Small intestine (tissue), 16 donors: Measurements from ENCODE around the gene AJAP1. TPM values are rescaled to one million over a fixed set of nuclear protein-coding genes. Genes with fewer than 3 reads are reported as not detected.

ENCODE experiments used
- DNase-seq, 2 donors: peaks; one replicate each; pipeline versions ENCODE4 v3.0.0 to v3.0.0-alpha.2; 2013
- FAIRE-seq: peaks from 2 replicates; lab custom pipeline; 2012; peaks lifted over from hg19 to GRCh38; lab: Jason Lieb, UNC
- H3K27ac ChIP-seq, 3 donors: one replicate each; pipeline ENCODE4 v1.5.1; 2013; ENCODE audit warnings: low read length in 2 of 3, mild to moderate bottlenecking in 2 of 3, control low read depth in 1 of 3, inconsistent platforms in 1 of 3, low read depth in 1 of 3, moderate library complexity in 1 of 3
- H3K27me3 ChIP-seq, 3 donors: one replicate each; pipeline ENCODE4 v1.6.1; 2013; ENCODE audit warnings: low read length in 3 of 3, inconsistent platforms in 1 of 3; ENCODE audit not compliant: control insufficient read depth in 3 of 3, insufficient read depth in 3 of 3
- H3K36me3 ChIP-seq, 3 donors: one replicate each; pipeline ENCODE4 v1.6.1; 2013; ENCODE audit warnings: low read length in 3 of 3, inconsistent platforms in 1 of 3, low read depth in 1 of 3, mild to moderate bottlenecking in 1 of 3, moderate library complexity in 1 of 3; ENCODE audit not compliant: control insufficient read depth in 3 of 3, insufficient read depth in 2 of 3
- H3K4me1 ChIP-seq, 3 donors: one replicate each; pipeline ENCODE4 v1.6.1; 2013; ENCODE audit warnings: low read length in 2 of 3, inconsistent platforms in 1 of 3, low read depth in 1 of 3, mild to moderate bottlenecking in 1 of 3, moderate library complexity in 1 of 3; ENCODE audit not compliant: control insufficient read depth in 3 of 3, insufficient read depth in 2 of 3
- H3K4me3 ChIP-seq, 3 donors: one replicate each; pipeline ENCODE4 v1.5.1; 2013; ENCODE audit warnings: low read length in 3 of 3, control low read depth in 1 of 3, inconsistent platforms in 1 of 3, low read depth in 1 of 3, mild to moderate bottlenecking in 1 of 3, moderate library complexity in 1 of 3
- H3K9me3 ChIP-seq, 2 donors: one replicate each; pipeline ENCODE4 v1.6.1; 2013; ENCODE audit warnings: low read depth in 1 of 2, low read length in 1 of 2; ENCODE audit not compliant: control insufficient read depth in 2 of 2, insufficient read depth in 1 of 2
- WGBS, 3 donors: extraction: QIAGEN DNeasy Blood & Tissue Kit; methylation state at CpG; one replicate each; pipeline ENCODE4 v1.1.7; 2013; 5-methylcytosine and 5-hydroxymethylcytosine counted together
- long read RNA-seq, 10 donors: transcript quantifications; one replicate each; lab custom pipeline, GENCODE V29; 2026
- polyA plus RNA-seq, 4 donors: library from polyadenylated mRNA; stranded (reverse) in 3 of 4; unstranded in 1 of 4; fragments of 200-250 nt in 3 of 4; fragments of 120-200 nt in 1 of 4; gene quantifications; one replicate each; pipeline versions ENCODE4 v1.2.1 to v1.2.3, GENCODE V29; 2013
- donor health status: healthy with polysubstance abuse.
- donor health status: control.
- donor health status: control.
- donor health status: Bipolar disorder and iron deficiency.
- donor health status: healthy.

AJAP1 gene
- polyA plus RNA-seq = under 1 TPM in 3 of 4 donors, not detected in 1; 0.13 to 0.27 (median 0.27) TPM
- long read RNA-seq, donor 1 = 0 reads
- long read RNA-seq, donor 2 = 0 reads
- long read RNA-seq, donor 3 = 0 reads
- long read RNA-seq, donor 4 = 0 reads
- long read RNA-seq, donor 5 = 0 reads
- long read RNA-seq, donor 6 = 0 reads
- long read RNA-seq, donor 7 = 0 reads
- long read RNA-seq, donor 8 = 0 reads
- long read RNA-seq, donor 9 = 0 reads
- long read RNA-seq, donor 10 = 0 reads

GRCh38 chr1:4653796-4654725, at the start of gene AJAP1:
Gene AJAP1 (plus strand): TSS chr1:4654609. CDS start chr1:4655426, 817 bp downstream.
- Histone ChIP-seq H3K27ac (no peak within 1 kb of the TSS), H3K4me1 (no peaks in the 10 kb centered on the region), H3K9me3 (no peaks in the 10 kb centered on the region), H3K4me3 (no peak within 1 kb of the TSS), H3K27me3 (peaks cover 20 to 55% (median 37%) of the 10 kb centered on the region in 3 donors), H3K36me3 (no peaks in the 10 kb centered on the region)
- WGBS, 3 donors = 3 to 13% (median 10%) methylated on average over 68 to 112 of the region's 112 CpGs
- FAIRE-seq = no peak
- no peak for DNase-seq

- FAIRE-seq (no peak), DNase-seq (no peak)
- Histone ChIP-seq H3K4me3 (no peak overlapping the region), H3K9me3 (peaks cover 0 to 7% of the 10 kb centered on the region in 2 donors), H3K27me3 (peaks cover 0 to 6% (median 4%) of the 10 kb centered on the region in 3 donors), H3K36me3 (no peaks in the 10 kb centered on the region), H3K27ac (no peak overlapping the region), H3K4me1 (no peaks in the 10 kb centered on the region)
- 55 to 60% (median 59%) methylated on average over 6 of the region's 6 CpGs for WGBS, 3 donors
Measured at GRCh38 chr1:4605158-4605557, 49.3 kb upstream of the AJAP1 start.

GRCh38 chr1:4611563-4612341, 42.7 kb upstream of the AJAP1 start:
- 54 to 67% (median 58%) methylated on average over 24 of the region's 24 CpGs for WGBS, 3 donors

GRCh38 chr1:4612991-4613390, 41.4 kb upstream of the AJAP1 start:
- no peak for FAIRE-seq
- WGBS, 3 donors = 64 to 72% (median 68%) methylated on average over 7 of the region's 7 CpGs
- H3K27me3 ChIP-seq = no peaks in the 10 kb centered on the region

More at GRCh38 chr1:4611563-4612341, 42.7 kb upstream of the AJAP1 start:
- Histone ChIP-seq H3K27ac (no peak overlapping the region), H3K36me3 (no peaks in the 10 kb centered on the region), H3K9me3 (peaks cover 0 to 13% of the 10 kb centered on the region in 2 donors), H3K27me3 (peaks cover 0 to 2% (median 0%) of the 10 kb centered on the region in 3 donors), H3K4me3 (no peak overlapping the region), H3K4me1 (no peaks in the 10 kb centered on the region)
- DNase-seq (no peak), FAIRE-seq (no peak)

GRCh38 chr1:4613606-4614370, 40.6 kb upstream of the AJAP1 start:
- DNase-seq (no peak), FAIRE-seq (no peak)
- Histone ChIP-seq H3K27ac (no peak overlapping the region), H3K4me3 (no peak overlapping the region), H3K27me3 (no peaks in the 10 kb centered on the region), H3K36me3 (no peaks in the 10 kb centered on the region), H3K9me3 (peaks cover 0 to 11% of the 10 kb centered on the region in 2 donors), H3K4me1 (no peaks in the 10 kb centered on the region)
- WGBS, 3 donors = 78 to 86% (median 82%) methylated on average over 26 of the region's 26 CpGs

More at GRCh38 chr1:4612991-4613390, 41.4 kb upstream of the AJAP1 start:
- Histone ChIP-seq H3K4me3 (no peak overlapping the region), H3K36me3 (no peaks in the 10 kb centered on the region), H3K9me3 (peaks cover 0 to 13% of the 10 kb centered on the region in 2 donors), H3K27ac (no peak overlapping the region), H3K4me1 (no peaks in the 10 kb centered on the region)
- DNase-seq = no peak

GRCh38 chr1:4614371-4615137, 39.9 kb upstream of the AJAP1 start:
- no peak overlapping the region for H3K4me3 ChIP-seq
- H3K27ac ChIP-seq = no peak overlapping the region
- 62 to 70% (median 64%) methylated on average over 14 to 15 of the region's 15 CpGs for WGBS, 3 donors
- H3K36me3 ChIP-seq = no peaks in the 10 kb centered on the region
- DNase-seq = no peak
- H3K9me3 ChIP-seq = peaks cover 0 to 9% of the 10 kb centered on the region in 2 donors
- no peak for FAIRE-seq
- H3K4me1 ChIP-seq = no peaks in the 10 kb centered on the region
- no peaks in the 10 kb centered on the region for H3K27me3 ChIP-seq

- FAIRE-seq = no peak
- Histone ChIP-seq H3K27me3 (no peaks in the 10 kb centered on the region), H3K36me3 (no peaks in the 10 kb centered on the region), H3K9me3 (peaks cover 0 to 6% of the 10 kb centered on the region in 2 donors), H3K27ac (no peak overlapping the region), H3K4me1 (no peaks in the 10 kb centered on the region), H3K4me3 (no peak overlapping the region)
- WGBS, 3 donors = 72 to 87% (median 76%) methylated on average over 15 of the region's 15 CpGs
- DNase-seq = no peak
Measured at GRCh38 chr1:4615138-4615470, 39.3 kb upstream of the AJAP1 start.
